ENCODE data around the gene RBM5.

The RBM5 gene

GRCh38 chr3:50089609-50089945 is 858 bp downstream of the RBM5 start:
- ChIA-PET CTCF (interaction anchor here (0.8 kb wide), 1 partner anchor 22 kb away, joined by 3 read pairs; no protein-coding TSS in a partner anchor), POLR2A (no interaction called here)
- H3K27ac ChIP-seq (ENCODE audit: extremely low read depth, low read depth, low read length), result peak overlapping the region; percentile 85; the same call in 1 of the 2 replicates
- TF ChIP-seq ZNF548 (tag by site-specific recombination; IDR thresholded peaks at IDR 0.05), result no peak
- 0 out of 2 replicates have a peak, but pooled peaks have one; percentile 21 for TF ChIP-seq ZNF561 (tag by site-specific recombination; IDR thresholded peaks at IDR 0.05; ENCODE audit: borderline replicate concordance)
- no peak for TF ChIP-seq ZNF645 (tag by site-specific recombination; IDR thresholded peaks at IDR 0.05)
- no peak for TF ChIP-seq ZNF48 (tag by site-specific recombination; IDR thresholded peaks at IDR 0.05)
- no peak for TF ChIP-seq ZNF704 (tag by site-specific recombination; IDR thresholded peaks at IDR 0.05)
- TF ChIP-seq ZNF341 (tag by site-specific recombination; IDR thresholded peaks at IDR 0.05; ENCODE audit: low read depth), result peak; percentile 78
- peaks cover 29 to 45% of the 10 kb centered on the region in 2 experiments for H3K36me3 ChIP-seq (ENCODE audit: control insufficient read depth in 2 of 2, insufficient read depth in 1 of 2, low read length in 2 of 2)
- no peaks in the 10 kb centered on the region for H3K9me3 ChIP-seq (ENCODE audit: control insufficient read depth, insufficient read depth, low read depth, low read length)
- H3K4me1 ChIP-seq (ENCODE audit: control insufficient read depth, insufficient read depth, low read length), result no peaks in the 10 kb centered on the region
- H3K4me3 ChIP-seq (ENCODE audit: low read depth, low read length), result peak overlapping the region; percentile 99

- Histone ChIP-seq H3K36me3 (ENCODE audit: control insufficient read depth in 2 of 2, insufficient read depth in 1 of 2, low read length in 2 of 2) (peaks cover 42 to 59% of the 10 kb centered on the region in 2 experiments), H3K9me3 (ENCODE audit: control insufficient read depth, insufficient read depth, low read depth, low read length) (no peaks in the 10 kb centered on the region), H3K4me1 (ENCODE audit: control insufficient read depth, insufficient read depth, low read length) (no peaks in the 10 kb centered on the region), H3K4me3 (ENCODE audit: low read depth, low read length) (no peak overlapping the region), H3K27ac (ENCODE audit: extremely low read depth, low read depth, low read length) (no peak overlapping the region)
- TF ChIP-seq ZNF133 (tag by site-specific recombination; IDR thresholded peaks at IDR 0.05) (no peak), SP7 (tag by site-specific recombination; IDR thresholded peaks at IDR 0.05) (no peak), ZNF701 (tag by site-specific recombination; IDR thresholded peaks at IDR 0.05) (no peak), ZNF24 (tag by site-specific recombination; IDR thresholded peaks at IDR 0.05) (no peak), MYNN (tag by site-specific recombination; IDR thresholded peaks at IDR 0.05; ENCODE audit: borderline replicate concordance) (no peak), ZNF560 (tag by site-specific recombination; IDR thresholded peaks at IDR 0.05; ENCODE audit: borderline replicate concordance) (no peak), TCF7L2 (IDR thresholded peaks at IDR 0.05; ENCODE audit: borderline replicate concordance, low read depth, low read length) (no peak), ZBTB11 (tag by site-specific recombination; conservative IDR thresholded peaks at IDR 0.05; ENCODE audit: low read depth) (no peak), ZBTB8A (tag by site-specific recombination; IDR thresholded peaks at IDR 0.05) (no peak), ZNF121 (tag by site-specific recombination; IDR thresholded peaks at IDR 0.05) (no peak), ZNF146 (tag by site-specific recombination; IDR thresholded peaks at IDR 0.05) (no peak), ZNF394 (tag by site-specific recombination; IDR thresholded peaks at IDR 0.05; ENCODE audit: borderline replicate concordance) (no peak), ZNF404 (tag by site-specific recombination; IDR thresholded peaks at IDR 0.05) (no peak), ZNF311 (tag by site-specific recombination; IDR thresholded peaks at IDR 0.05; ENCODE audit: borderline replicate concordance) (no peak), MEIS1 (CRISPR knock-in tag; IDR thresholded peaks at IDR 0.05; ENCODE audit: borderline replicate concordance) (no peak), ZFP41 (tag by site-specific recombination; IDR thresholded peaks at IDR 0.05; ENCODE audit: borderline replicate concordance) (no peak), ZNF26 (tag by site-specific recombination; IDR thresholded peaks at IDR 0.05) (no peak)
- CTCF ChIA-PET, result no interaction called here
- POLR2A ChIA-PET, result no interaction called here
Measured at GRCh38 chr3:50090984-50091383, 2.3 kb downstream of the RBM5 start.

All from HEK293 (cell line).